ENCODE measurements around the gene IFI44L. TPM values are rescaled to one million over a fixed set of nuclear protein-coding genes. Genes with fewer than 3 reads are reported as not detected.

Gene IFI44L
- polyA plus RNA-seq, 1 of the 3 experiments (the other 2 are of a cell fraction), result 1.1 TPM

- ChIA-PET CTCF (interaction anchor here (12.9 kb wide), 1 partner anchor 462 kb away, joined by 207 read pairs; no protein-coding TSS in a partner anchor), POLR2A (no interaction called here)
- H2AFZ ChIP-seq (ENCODE audit: low read depth), result no peak overlapping the region
- 86% methylated on average over 5 of the region's 5 CpGs for WGBS (ENCODE audit: low lambda C conversion rate)
- H4K20me1 ChIP-seq (ENCODE audit: insufficient read depth), result no peaks in the 10 kb centered on the region
- H3K36me3 ChIP-seq (replicated peaks in 1 of 2; ENCODE audit: control insufficient read depth in 1 of 2, insufficient read depth in 2 of 2, low read length in 1 of 2), result no peaks in the 10 kb centered on the region
- DNase-seq, result no peak
- TF ChIP-seq RCOR1 (IDR thresholded peaks at IDR 0.05; ENCODE audit: low read length), result no peak
- no peak for TF ChIP-seq RXRA (IDR thresholded peaks at IDR 0.05; ENCODE audit: borderline replicate concordance, low read depth)
- TF ChIP-seq NRF1 (IDR thresholded peaks at IDR 0.05; ENCODE audit: low read depth, low read length), result no peak
- no peak for TF ChIP-seq ZBTB33 (IDR thresholded peaks at IDR 0.05; ENCODE audit: borderline replicate concordance, low read depth)
- no peak for TF ChIP-seq MEF2A (IDR thresholded peaks at IDR 0.05; ENCODE audit: borderline replicate concordance, low read depth)
- TF ChIP-seq NFIC (IDR thresholded peaks at IDR 0.05; ENCODE audit: borderline replicate concordance), result no peak
- TF ChIP-seq SIN3A (IDR thresholded peaks at IDR 0.05; ENCODE audit: borderline replicate concordance, low read depth, low read length), result no peak
- TF ChIP-seq ELF1 (IDR thresholded peaks at IDR 0.05), result no peak
- TF ChIP-seq POLR2AphosphoS5 (IDR thresholded peaks at IDR 0.05; ENCODE audit: low read depth, low read length), result no peak
- TF ChIP-seq, protein P1, sequence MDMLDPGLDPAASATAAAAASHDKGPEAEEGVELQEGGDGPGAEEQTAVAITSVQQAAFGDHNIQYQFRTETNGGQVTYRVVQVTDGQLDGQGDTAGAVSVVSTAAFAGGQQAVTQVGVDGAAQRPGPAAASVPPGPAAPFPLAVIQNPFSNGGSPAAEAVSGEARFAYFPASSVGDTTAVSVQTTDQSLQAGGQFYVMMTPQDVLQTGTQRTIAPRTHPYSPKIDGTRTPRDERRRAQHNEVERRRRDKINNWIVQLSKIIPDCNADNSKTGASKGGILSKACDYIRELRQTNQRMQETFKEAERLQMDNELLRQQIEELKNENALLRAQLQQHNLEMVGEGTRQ (IDR thresholded peaks at IDR 0.05; ENCODE audit: borderline replicate concordance, low read depth, low read length), result no peak
- no peak for TF ChIP-seq FOXJ3 (CRISPR knock-in tag; IDR thresholded peaks at IDR 0.05)
- TF ChIP-seq RAD21 (IDR thresholded peaks at IDR 0.05; ENCODE audit: low read length), result no peak
- TF ChIP-seq SMC3 (IDR thresholded peaks at IDR 0.05; ENCODE audit: low read depth, low read length), result no peak
- TF ChIP-seq JUND (IDR thresholded peaks at IDR 0.05), result no peak
- no peak for TF ChIP-seq GATA2 (CRISPR knock-in tag; IDR thresholded peaks at IDR 0.05)
- no peak for TF ChIP-seq CHD2 (IDR thresholded peaks at IDR 0.05; ENCODE audit: low read length, partially characterized antibody)
- TF ChIP-seq, protein P2, sequence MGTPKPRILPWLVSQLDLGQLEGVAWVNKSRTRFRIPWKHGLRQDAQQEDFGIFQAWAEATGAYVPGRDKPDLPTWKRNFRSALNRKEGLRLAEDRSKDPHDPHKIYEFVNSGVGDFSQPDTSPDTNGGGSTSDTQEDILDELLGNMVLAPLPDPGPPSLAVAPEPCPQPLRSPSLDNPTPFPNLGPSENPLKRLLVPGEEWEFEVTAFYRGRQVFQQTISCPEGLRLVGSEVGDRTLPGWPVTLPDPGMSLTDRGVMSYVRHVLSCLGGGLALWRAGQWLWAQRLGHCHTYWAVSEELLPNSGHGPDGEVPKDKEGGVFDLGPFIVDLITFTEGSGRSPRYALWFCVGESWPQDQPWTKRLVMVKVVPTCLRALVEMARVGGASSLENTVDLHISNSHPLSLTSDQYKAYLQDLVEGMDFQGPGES (IDR thresholded peaks at IDR 0.05; ENCODE audit: low read depth, low read length), result no peak
- TF ChIP-seq EP300 (IDR thresholded peaks at IDR 0.05; ENCODE audit: borderline replicate concordance in 1 of 2, low read depth in 1 of 2, low read length in 1 of 2), result no peak
- no peak for TF ChIP-seq FOXM1 (IDR thresholded peaks at IDR 0.05; ENCODE audit: low read depth)
- no peak for TF ChIP-seq EZH2phosphoT487 (IDR thresholded peaks at IDR 0.05; ENCODE audit: borderline replicate concordance, low read depth)
- no peaks in the 10 kb centered on the region for H3F3A ChIP-seq (replicated peaks; ENCODE audit: insufficient read depth)
- H3K4me3 ChIP-seq (ENCODE audit: low read depth in 2 of 2, low read length in 1 of 2), result no peak overlapping the region
- H3K4me1 ChIP-seq (ENCODE audit: control insufficient read depth in 1 of 2, insufficient read depth in 2 of 2, low read depth in 1 of 2, low read length in 1 of 2), result peaks cover 0 to 5% of the 10 kb centered on the region in 2 experiments; a peak in 1 of 4 replicates
- no peak overlapping the region for H3K4me2 ChIP-seq
- no peak overlapping the region for H3K9ac ChIP-seq
- H3K27ac ChIP-seq (ENCODE audit: low read depth in 2 of 2, low read length in 1 of 2), result no peak overlapping the region
- no peaks in the 10 kb centered on the region for H3K27me3 ChIP-seq (ENCODE audit: insufficient read depth)
- no peaks in the 10 kb centered on the region for H3K9me2 ChIP-seq
- H3K79me2 ChIP-seq (ENCODE audit: insufficient read depth), result no peaks in the 10 kb centered on the region
- H3K9me3 ChIP-seq, result no peaks in the 10 kb centered on the region
Measured at GRCh38 chr1:78604643-78605042, 15.6 kb upstream of the IFI44L start.

Measured in SK-N-SH (cell line).